ENCODE measurements around the gene NXNL1.

- TF ChIP-seq CTCF (IDR thresholded peaks at IDR 0.05) (no peak), POLR2A (IDR thresholded peaks at IDR 0.05) (no peak)
Measured at GRCh38 chr19:17431417-17431816, 29.3 kb downstream of the NXNL1 start.

Data from heart left ventricle (tissue), 13 donors.